Heart right ventricle (tissue), 16 donors: Measurements from ENCODE around the gene TINAG. TPM values are rescaled to one million over a fixed set of nuclear protein-coding genes. Genes with fewer than 3 reads are reported as not detected.

Source experiments
- ATAC-seq, 8 donors: fragments of 200-7000 bp; cut with Tn5 transposase; one replicate each; pipeline ENCODE4 v1.9.1; 2020; ENCODE audit warnings: mild to moderate bottlenecking in 8 of 8, moderate library complexity in 8 of 8, moderate number of reproducible peaks in 1 of 8
- DNase-seq, 2 donors: peaks; one replicate each; pipeline ENCODE4 v3.0.0-alpha.2; 2020
- H3K27ac ChIP-seq, 10 donors: fragments of 200-600 bp; sonication (generic) in 2 of 10; one replicate each; pipeline versions ENCODE4 v1.5.0 to v1.8.0; 2020 to 2022; ENCODE audit warnings: mild to moderate bottlenecking in 3 of 10
- H3K27me3 ChIP-seq, 7 donors: fragments of 200-600 bp; one replicate each; pipeline ENCODE4 v1.8.0; 2021 to 2022; ENCODE audit warnings: mild to moderate bottlenecking in 2 of 7
- H3K36me3 ChIP-seq, 9 donors: fragments of 200-600 bp; sonication (generic) in 1 of 9; one replicate each; pipeline versions ENCODE4 v1.5.0 to v1.8.0; 2020 to 2022; ENCODE audit warnings: mild to moderate bottlenecking in 2 of 9
- H3K4me1 ChIP-seq, 9 donors: fragments of 200-600 bp; sonication (generic) in 1 of 9; one replicate each; pipeline versions ENCODE4 v1.5.0 to v1.8.0; 2020 to 2022; ENCODE audit warnings: mild to moderate bottlenecking in 4 of 9
- H3K4me3 ChIP-seq, 10 donors: fragments of 200-600 bp; sonication (generic) in 2 of 10; one replicate each; pipeline versions ENCODE4 v1.5.0 to v1.8.0; 2020 to 2022; ENCODE audit warnings: mild to moderate bottlenecking in 7 of 10, moderate library complexity in 2 of 10
- H3K9me3 ChIP-seq, 11 donors: fragments of 200-600 bp in 10 of 11; sonication (generic) in 2 of 11; one replicate each; pipeline versions ENCODE4 v1.5.0 to v1.8.0; 2013 to 2022; ENCODE audit warnings: mild to moderate bottlenecking in 2 of 11, control low read depth in 1 of 11, moderate library complexity in 1 of 11
- WGBS, 2 donors: extraction: QIAGEN DNeasy Blood & Tissue Kit; methylation state at CpG; one replicate each; pipeline ENCODE4 v1.1.7; 2013; ENCODE audit warnings: inconsistent platforms in 1 of 2; 5-methylcytosine and 5-hydroxymethylcytosine counted together
- intact Hi-C, 10 donors: fragments of 100-400 bp; cut with DNase I; formaldehyde crosslinking; loops; one replicate each; pipeline versions ENCODE4 v1.11.1 to v1.14.2; 2022
- polyA plus RNA-seq, 2 donors: library from polyadenylated mRNA; stranded (reverse); fragments of 200-250 nt; gene quantifications; one replicate each; pipeline ENCODE4 v1.2.3, GENCODE V29; 2013
- total RNA-seq, 10 donors: library from RNA; stranded (reverse); fragmentation: NEBNext Ultra II Directional in 3 of 10; extraction: Animal tissue kit (Norgen Biotek cat#: 25700) in 3 of 10; gene quantifications; one replicate each; pipeline versions ENCODE4 v1.2.1 to v1.2.4, GENCODE V29; 2021 to 2023
- TF ChIP-seq, protein P1 (sequence below), 9 donors: fragments of 200-600 bp; sonication (generic) in 2 of 9; IDR thresholded peaks; one replicate each; pipeline versions ENCODE4 v1.5.0 to v1.8.0; 2021 to 2022; ENCODE audit warnings: antibody characterized with exemption in 9 of 9, mild to moderate bottlenecking in 5 of 9, moderate library complexity in 1 of 9
- donor health status: Arrhythmogenic right ventricular cardiomyopathy.
- donor health status: ischemic (EF 13 %, LVEDD 7.1; RV severe dilation, severe dysfunction).
- donor health status: healthy with polysubstance abuse.
- donor health status: DM: no; HTN: yes; CAD: no.
- donor health status: DM: no; HTN: no; CAD: no.
- donor health status: ischemic (EF 25% LVEDD 6.9; RV normal size, moderate dysfunction).
- donor health status: ischemic (EF 25% LVEDD 5.7; RV mildly dilated, moderate dysfunction).
- donor health status: healthy.
- donor health status: DM: yes; HTN: yes; CAD: no.
- donor health status: Ischemic cardiomyopathy.
- donor health status: ischemic (EF 35%, LVEDD 5.7; RV mildly dilated, moderate dysfunction).
- donor health status: nonischemic (EF 11% LVEDD 7.7; RV severe dilation, severe dysfunction).
- donor health status: DM: yes; HTN: yes; CAD: no.
- donor health status: PGD.
- donor health status: ischemic (EF 29% LVEDD 5.4; RV normal size, mild dysfunction).
- donor health status: nonischemic (EF 23%, LVEDD 6.1; RV moderate dilation, normal function).

TINAG gene
- total and polyA plus RNA-seq, 12 donors = 0.04 to 1.0 (median 0.30) TPM; not detected in 2

DNA sequence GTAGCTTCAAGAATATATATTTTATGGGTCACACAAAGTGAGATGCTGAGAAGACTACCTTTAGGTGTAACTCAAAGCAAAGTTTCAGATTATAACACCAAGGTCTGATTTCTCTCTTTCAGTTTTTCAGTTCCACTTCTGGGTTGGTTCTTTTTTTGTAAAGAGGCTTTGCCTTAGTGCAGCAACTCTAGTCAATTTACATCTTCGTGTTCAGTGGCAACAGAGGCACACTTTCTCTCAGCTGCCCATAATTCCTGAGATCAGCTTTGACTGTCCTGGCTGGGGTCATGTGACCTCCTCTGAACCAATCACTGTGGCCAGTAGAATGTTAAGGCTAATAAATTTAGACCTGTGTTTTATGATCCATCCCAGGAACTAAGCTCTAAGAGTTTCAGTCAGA, 120.2 kb downstream of the TINAG start:
- Histone ChIP-seq H3K27me3 (no peaks in the 10 kb centered on the region), H3K4me3 (no peak overlapping the region), H3K36me3 (no peaks in the 10 kb centered on the region), H3K4me1 (no peaks in the 10 kb centered on the region), H3K27ac (no peak overlapping the region), H3K9me3 (no peaks in the 10 kb centered on the region)
- ATAC-seq (no peak), DNase-seq (no peak)
- intact Hi-C loops = no loop called here
- WGBS, 2 donors = 70 to 77% methylated on average over 1 of the region's 1 CpG
- TF ChIP-seq, protein P1, sequence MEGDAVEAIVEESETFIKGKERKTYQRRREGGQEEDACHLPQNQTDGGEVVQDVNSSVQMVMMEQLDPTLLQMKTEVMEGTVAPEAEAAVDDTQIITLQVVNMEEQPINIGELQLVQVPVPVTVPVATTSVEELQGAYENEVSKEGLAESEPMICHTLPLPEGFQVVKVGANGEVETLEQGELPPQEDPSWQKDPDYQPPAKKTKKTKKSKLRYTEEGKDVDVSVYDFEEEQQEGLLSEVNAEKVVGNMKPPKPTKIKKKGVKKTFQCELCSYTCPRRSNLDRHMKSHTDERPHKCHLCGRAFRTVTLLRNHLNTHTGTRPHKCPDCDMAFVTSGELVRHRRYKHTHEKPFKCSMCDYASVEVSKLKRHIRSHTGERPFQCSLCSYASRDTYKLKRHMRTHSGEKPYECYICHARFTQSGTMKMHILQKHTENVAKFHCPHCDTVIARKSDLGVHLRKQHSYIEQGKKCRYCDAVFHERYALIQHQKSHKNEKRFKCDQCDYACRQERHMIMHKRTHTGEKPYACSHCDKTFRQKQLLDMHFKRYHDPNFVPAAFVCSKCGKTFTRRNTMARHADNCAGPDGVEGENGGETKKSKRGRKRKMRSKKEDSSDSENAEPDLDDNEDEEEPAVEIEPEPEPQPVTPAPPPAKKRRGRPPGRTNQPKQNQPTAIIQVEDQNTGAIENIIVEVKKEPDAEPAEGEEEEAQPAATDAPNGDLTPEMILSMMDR (IDR thresholded peaks at IDR 0.05) = no peak

DNA sequence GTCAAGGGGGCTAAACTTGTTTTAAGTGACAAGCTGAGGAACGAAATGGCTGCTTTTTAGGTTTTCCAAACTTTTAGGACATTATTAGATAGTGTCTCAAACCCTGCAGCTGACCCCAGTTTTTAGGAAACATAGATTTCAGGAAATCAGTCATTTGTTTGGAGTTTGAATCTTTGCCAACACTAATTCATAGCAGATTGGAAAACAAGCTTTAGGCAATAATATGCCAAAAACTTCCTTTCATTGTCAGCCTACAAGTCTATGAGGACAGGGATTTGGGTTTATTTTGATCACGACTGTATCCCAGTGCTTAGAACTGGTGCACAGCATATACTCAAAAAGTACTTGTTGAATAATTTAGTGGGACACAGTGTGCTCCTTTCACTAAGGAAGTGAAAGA, 123.2 kb downstream of the TINAG start:
- Histone ChIP-seq H3K36me3 (no peaks in the 10 kb centered on the region), H3K4me1 (no peaks in the 10 kb centered on the region), H3K27ac (no peak overlapping the region), H3K9me3 (no peaks in the 10 kb centered on the region), H3K4me3 (no peak overlapping the region), H3K27me3 (no peaks in the 10 kb centered on the region)
- TF ChIP-seq, protein P1 (IDR thresholded peaks at IDR 0.05) = no peak
- 35 to 47% methylated on average over 2 of the region's 2 CpGs for WGBS, 2 donors
- intact Hi-C loops = no loop called here
- no peak for ATAC-seq
- DNase-seq = no peak

Other genes with a start within 250 kb of the TINAG start
- 100 to 1,000 TPM; 356 to 486 (median 399) TPM for gene MLIP, start 197.0 kb upstream of the TINAG start, total RNA-seq
- gene MLIP, start 197.0 kb upstream of the TINAG start, polyA plus RNA-seq = 100 to 1,000 TPM; 102 to 153 TPM